Measurements from ENCODE around the gene LAIR2.

DNA sequence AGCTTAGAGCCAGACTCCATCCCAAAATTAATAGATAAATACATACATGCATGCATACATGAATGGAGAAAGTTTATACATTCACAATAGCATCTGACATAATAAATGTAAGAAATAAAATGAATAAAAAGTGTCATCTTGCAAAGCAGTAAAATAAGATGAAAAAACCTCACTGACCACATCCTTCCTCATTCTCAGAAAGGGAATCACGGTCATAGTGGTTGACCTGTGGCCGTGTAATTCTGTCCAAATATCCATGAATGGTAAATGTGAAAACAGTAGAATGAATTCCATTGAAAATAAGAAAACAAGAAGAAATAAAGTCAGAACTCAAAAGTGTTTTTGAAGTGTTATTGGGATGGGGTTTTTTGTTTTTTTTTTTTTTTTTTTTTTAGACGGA is 19.7 kb upstream of the LAIR2 start:
- TF ChIP-seq REST (IDR thresholded peaks at IDR 0.05; ENCODE audit: insufficient read depth in 1 of 2, low read depth in 2 of 2, low read length in 2 of 2) (no peak), FOXP2 (optimal IDR thresholded peaks at IDR 0.05; ENCODE audit: borderline replicate concordance, extremely low read depth, extremely low read length, insufficient read depth) (no peak), TAF1 (IDR thresholded peaks at IDR 0.05; ENCODE audit: borderline replicate concordance, insufficient read depth, low read length) (no peak)

Measured in PFSK-1 (cell line).